Ovary (tissue), 3 donors: ENCODE measurements around the gene SLC27A5.

Experiments
- CTCF ChIP-seq, 3 donors: fragments of 450-650 bp in 2 of 3; fragments of 200-600 bp in 1 of 3; IDR thresholded peaks; one replicate each; pipeline versions ENCODE4 v1.5.1 to v1.8.0; 2016 to 2022; ENCODE audit warnings: antibody characterized with exemption in 3 of 3, mild to moderate bottlenecking in 1 of 3
- EP300 ChIP-seq: sonication (generic); formaldehyde crosslinking; IDR thresholded peaks from one replicate; pipeline ENCODE4 v1.6.1; 2017; ENCODE audit warnings: antibody characterized with exemption
- POLR2A ChIP-seq: fragments of 450-650 bp; IDR thresholded peaks from one replicate; pipeline ENCODE4 v1.6.1; 2017; ENCODE audit warnings: antibody characterized with exemption, mild to moderate bottlenecking, moderate library complexity
- donor health status: DM: no; HTN: no; CAD: no.

GRCh38 chr19:58556622-58557220 is 44.9 kb upstream of the SLC27A5 start:
- no peak for TF ChIP-seq POLR2A
- TF ChIP-seq CTCF (IDR thresholded peaks at IDR 0.05), result no peak
- TF ChIP-seq EP300, result no peak
